ENCODE data around the gene CSNK1D. TPM values are rescaled to one million over a fixed set of nuclear protein-coding genes. Genes with fewer than 3 reads are reported as not detected.

The CSNK1D gene
- total RNA-seq, 1 donor = 57.0 TPM

- DNase-seq (ENCODE audit: low read depth) = no peak
- TF ChIP-seq CTCF (IDR thresholded peaks at IDR 0.05; ENCODE audit: insufficient read depth, low read depth, low read length) = no peak
- H3K4me3 ChIP-seq (ENCODE audit: low read depth, low read length) = no peak overlapping the region
These were observed 4.4 kb upstream of the CSNK1D start for GRCh38 chr17:82277851-82278250.

- H3K4me3 ChIP-seq (ENCODE audit: low read depth, low read length) = no peak overlapping the region
- no peak for DNase-seq (ENCODE audit: low read depth)
- TF ChIP-seq CTCF (IDR thresholded peaks at IDR 0.05; ENCODE audit: insufficient read depth, low read depth, low read length) = no peak
These were observed 3.4 kb upstream of the CSNK1D start for GRCh38 chr17:82276938-82277337.

DNA sequence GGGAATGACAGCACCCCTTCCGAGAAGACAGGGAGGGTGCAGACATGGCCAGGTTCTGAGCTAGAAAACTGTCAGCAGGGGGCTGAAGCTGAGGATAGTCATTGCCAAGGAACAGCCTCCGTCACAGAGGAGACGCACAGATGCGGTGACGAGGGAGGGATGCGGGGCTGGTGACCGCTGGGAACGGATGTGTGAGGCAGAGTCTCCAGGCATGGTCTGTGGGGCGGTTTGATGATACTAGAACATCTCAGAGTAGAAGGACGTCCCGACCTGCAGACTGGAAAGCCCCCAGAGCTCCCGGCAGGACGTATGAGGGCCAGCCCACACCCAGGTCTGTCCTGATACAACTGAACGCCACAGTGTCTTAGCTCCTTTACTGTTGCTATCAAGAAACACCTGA lies 1.8 kb upstream of the CSNK1D start:
- DNase-seq (ENCODE audit: low read depth) = no peak
- no peak for TF ChIP-seq CTCF (IDR thresholded peaks at IDR 0.05; ENCODE audit: insufficient read depth, low read depth, low read length)
- H3K4me3 ChIP-seq (ENCODE audit: low read depth, low read length) = no peak overlapping the region

DNA sequence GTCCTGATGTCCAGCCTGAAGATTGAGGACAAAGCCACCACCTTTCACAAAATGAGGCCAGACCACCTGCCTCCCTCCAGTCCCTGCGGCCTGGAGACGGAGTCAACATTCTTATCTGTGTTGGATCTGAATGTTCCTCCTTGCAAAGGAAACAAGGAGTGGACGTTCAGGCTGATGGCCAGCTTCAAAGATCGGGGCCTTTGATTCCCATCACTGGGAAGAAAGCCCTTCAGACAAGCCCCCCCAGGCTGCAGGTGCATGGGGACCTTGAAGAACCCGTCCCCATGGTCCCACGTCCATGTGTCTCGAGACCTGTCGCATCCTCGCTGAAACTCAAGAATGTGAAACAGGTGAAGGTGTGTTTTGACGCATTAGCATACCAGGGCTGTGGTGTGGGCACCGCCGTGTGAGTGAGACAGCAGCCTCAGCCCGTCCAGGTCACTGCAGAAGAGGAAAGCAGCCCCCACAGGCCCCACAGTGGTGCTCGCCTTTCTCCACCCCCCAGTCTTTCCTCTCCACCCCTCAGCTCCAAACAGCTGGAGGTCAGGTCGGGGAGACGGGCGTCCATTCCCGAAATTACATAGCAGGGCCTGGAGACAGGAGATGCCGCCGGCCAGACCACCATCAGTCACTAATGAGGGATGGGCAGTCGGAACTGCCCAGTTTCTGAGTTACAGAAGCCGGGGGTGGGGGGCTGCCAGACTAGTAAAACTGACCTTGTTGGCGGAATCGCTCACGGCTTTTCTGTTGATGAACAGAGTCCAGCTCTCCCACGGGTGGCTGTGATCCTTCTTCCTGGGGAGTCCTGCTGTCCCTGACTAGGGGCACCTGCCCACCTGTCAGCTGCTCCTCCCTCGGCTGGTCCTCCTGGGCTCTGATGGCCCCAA lies 877 bp upstream of the CSNK1D start:
- peak overlapping the region; percentile 86 for H3K4me3 ChIP-seq (ENCODE audit: low read depth, low read length)
- TF ChIP-seq CTCF (IDR thresholded peaks at IDR 0.05; ENCODE audit: insufficient read depth, low read depth, low read length) = no peak
- no peak for DNase-seq (ENCODE audit: low read depth)

DNA sequence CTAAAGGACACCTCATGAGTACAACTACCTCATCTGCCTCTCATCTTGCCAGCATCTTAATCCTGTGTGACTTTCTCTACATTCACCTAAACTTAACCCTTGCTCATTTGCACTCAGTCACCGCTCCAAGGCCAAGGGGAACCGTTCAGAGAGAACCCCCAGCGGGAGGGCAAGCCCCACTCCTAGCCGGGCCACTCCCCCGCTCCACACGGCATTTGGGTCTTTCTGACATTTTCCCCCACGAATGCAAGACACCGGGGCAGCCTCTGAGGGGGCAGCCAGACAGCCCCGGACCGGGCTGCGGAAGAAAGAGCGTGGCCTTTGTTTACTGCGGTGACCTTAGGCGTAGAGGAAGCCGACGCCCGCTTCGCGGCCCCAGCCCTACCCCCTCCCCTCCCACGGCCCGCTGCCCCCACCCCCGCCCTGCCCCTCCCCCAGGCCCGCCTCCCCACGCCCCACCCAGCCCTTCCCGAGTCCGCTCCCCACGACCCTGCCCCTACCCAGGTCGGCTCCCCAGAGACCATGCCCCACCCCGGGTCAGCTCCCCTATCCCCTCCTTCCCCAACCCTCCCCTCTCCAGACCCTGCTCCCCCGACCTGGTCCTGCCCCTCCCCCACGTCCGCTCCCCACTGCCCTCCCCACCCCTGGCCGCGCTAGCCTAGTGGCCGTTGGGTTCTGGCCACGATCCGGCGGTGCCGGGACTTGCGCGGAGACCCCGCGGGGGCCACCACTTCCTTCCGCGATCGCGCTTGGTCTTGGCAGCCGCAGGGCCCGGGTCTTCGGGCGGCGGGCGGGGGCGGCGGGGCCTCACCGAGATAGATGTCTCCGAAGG lies 789 bp downstream of the CSNK1D start:
- no peak for TF ChIP-seq CTCF (IDR thresholded peaks at IDR 0.05; ENCODE audit: insufficient read depth, low read depth, low read length)
- peak overlapping the region; percentile 86 for H3K4me3 ChIP-seq (ENCODE audit: low read depth, low read length)
- DNase-seq (ENCODE audit: low read depth) = peak; percentile 19

- no peak for DNase-seq (ENCODE audit: low read depth)
- no peak for TF ChIP-seq CTCF (IDR thresholded peaks at IDR 0.05; ENCODE audit: insufficient read depth, low read depth, low read length)
- peak overlapping the region; percentile 86 for H3K4me3 ChIP-seq (ENCODE audit: low read depth, low read length)
These were observed 2.1 kb downstream of the CSNK1D start for GRCh38 chr17:82271401-82271800.
